Sigmoid colon (tissue), 4 donors: ENCODE results near the gene ACOX3.

ENCODE experiments used
- EP300 ChIP-seq, 4 donors: sonication (generic); formaldehyde crosslinking; IDR thresholded peaks; one replicate each; pipeline ENCODE4 v1.6.1; 2017; ENCODE audit warnings: antibody characterized with exemption in 4 of 4
- POLR2AphosphoS5 ChIP-seq, 4 donors: sonication (generic); formaldehyde crosslinking; IDR thresholded peaks; one replicate each; pipeline ENCODE4 v1.6.1; 2017; ENCODE audit warnings: antibody characterized with exemption in 4 of 4

GRCh38 chr4:8335848-8336247, 104.7 kb downstream of the ACOX3 start:
- no peak for TF ChIP-seq EP300 (IDR thresholded peaks at IDR 0.05)
- no peak for TF ChIP-seq POLR2AphosphoS5 (IDR thresholded peaks at IDR 0.05)
